Esophagus mucosa (tissue), 1 donor: ENCODE data around the gene MARK4. TPM values are rescaled to one million over a fixed set of nuclear protein-coding genes. Genes with fewer than 3 reads are reported as not detected.

ENCODE experiments used
- ATAC-seq: fragments of 200-7000 bp; cut with Tn5 transposase; one replicate; pipeline ENCODE4 v1.9.1; 2020
- total RNA-seq: library from RNA; stranded (reverse); gene quantifications from one replicate; pipeline ENCODE4 v1.2.4, GENCODE V29; 2023
- donor health status: DM: yes; HTN: yes; CAD: no.

MARK4 gene
- total RNA-seq, 1 donor from 2014 or later = 21.0 TPM

GRCh38 chr19:45342911-45343310 is 91.8 kb downstream of the MARK4 start:
- ATAC-seq = no peak

GRCh38 chr19:45344621-45345505 is 93.8 kb downstream of the MARK4 start:
- ATAC-seq = peak; percentile 73

GRCh38 chr19:45345506-45345860 is 94.4 kb downstream of the MARK4 start:
- ATAC-seq = no peak

- no peak for ATAC-seq
Measured at GRCh38 chr19:45346449-45346848, 95.4 kb downstream of the MARK4 start.

- no peak for ATAC-seq
Measured at GRCh38 chr19:45347570-45348366, 96.7 kb downstream of the MARK4 start.

- ATAC-seq = no peak
Measured at GRCh38 chr19:45348367-45349125, 97.5 kb downstream of the MARK4 start.

- ATAC-seq = no peak
Measured at GRCh38 chr19:45349126-45349415, 98.0 kb downstream of the MARK4 start.

- ATAC-seq = no peak
Measured at GRCh38 chr19:45349430-45349941, 98.4 kb downstream of the MARK4 start.

- ATAC-seq = no peak
Measured at GRCh38 chr19:45350477-45351058, 99.5 kb downstream of the MARK4 start.

- peak; percentile 10 for ATAC-seq
Measured at GRCh38 chr19:45351401-45351952, 100.4 kb downstream of the MARK4 start.

GRCh38 chr19:45352062-45352461 is 101.0 kb downstream of the MARK4 start:
- no peak for ATAC-seq

GRCh38 chr19:45352471-45352870 is 101.4 kb downstream of the MARK4 start:
- ATAC-seq = no peak

GRCh38 chr19:45352914-45353796 is 102.1 kb downstream of the MARK4 start:
- no peak for ATAC-seq

GRCh38 chr19:45354241-45354842 is 103.3 kb downstream of the MARK4 start:
- ATAC-seq = no peak

Other genes with a start within 250 kb of the MARK4 start
- gene RELB, start 249.8 kb upstream of the MARK4 start, total RNA-seq = 6.6 TPM
- 30.8 TPM for gene CLASRP, start 212.2 kb upstream of the MARK4 start, total RNA-seq
- gene ZNF296, start 174.8 kb upstream of the MARK4 start, total RNA-seq = 8.1 TPM
- 18.7 TPM for gene GEMIN7, start 172.0 kb upstream of the MARK4 start, total RNA-seq
- gene PPP1R37, start 158.1 kb upstream of the MARK4 start, total RNA-seq = 24.2 TPM
- 1.00 TPM for gene NKPD1, start 90.3 kb upstream of the MARK4 start, total RNA-seq
- gene TRAPPC6A, start 73.0 kb upstream of the MARK4 start, total RNA-seq = 19.6 TPM
- 8.8 TPM for gene BLOC1S3, start 72.5 kb upstream of the MARK4 start, total RNA-seq
- gene EXOC3L2, start 5.9 kb upstream of the MARK4 start, total RNA-seq = 1.1 TPM
- gene CKM, start 71.6 kb downstream of the MARK4 start, total RNA-seq = 0.96 TPM
- 17.5 TPM for gene KLC3, start 89.5 kb downstream of the MARK4 start, total RNA-seq
- 10.6 TPM for gene ERCC2, start 119.3 kb downstream of the MARK4 start, total RNA-seq
- gene PPP1R13L, start 153.8 kb downstream of the MARK4 start, total RNA-seq = 186 TPM
- 6.5 TPM for gene POLR1G, start 155.4 kb downstream of the MARK4 start, total RNA-seq
- 48.5 TPM for gene ERCC1, start 172.6 kb downstream of the MARK4 start, total RNA-seq
- 2.5 TPM for gene FOSB, start 216.7 kb downstream of the MARK4 start, total RNA-seq
- gene RTN2, start 245.8 kb downstream of the MARK4 start, total RNA-seq = 1.4 TPM
- 2.4 TPM for gene PPM1N, start 247.2 kb downstream of the MARK4 start, total RNA-seq